ENCODE data around the gene HEPHL1.
A peak's percentile ranks its signal among the peaks of the same experiment; 100 is the strongest.

Gene HEPHL1

DNA sequence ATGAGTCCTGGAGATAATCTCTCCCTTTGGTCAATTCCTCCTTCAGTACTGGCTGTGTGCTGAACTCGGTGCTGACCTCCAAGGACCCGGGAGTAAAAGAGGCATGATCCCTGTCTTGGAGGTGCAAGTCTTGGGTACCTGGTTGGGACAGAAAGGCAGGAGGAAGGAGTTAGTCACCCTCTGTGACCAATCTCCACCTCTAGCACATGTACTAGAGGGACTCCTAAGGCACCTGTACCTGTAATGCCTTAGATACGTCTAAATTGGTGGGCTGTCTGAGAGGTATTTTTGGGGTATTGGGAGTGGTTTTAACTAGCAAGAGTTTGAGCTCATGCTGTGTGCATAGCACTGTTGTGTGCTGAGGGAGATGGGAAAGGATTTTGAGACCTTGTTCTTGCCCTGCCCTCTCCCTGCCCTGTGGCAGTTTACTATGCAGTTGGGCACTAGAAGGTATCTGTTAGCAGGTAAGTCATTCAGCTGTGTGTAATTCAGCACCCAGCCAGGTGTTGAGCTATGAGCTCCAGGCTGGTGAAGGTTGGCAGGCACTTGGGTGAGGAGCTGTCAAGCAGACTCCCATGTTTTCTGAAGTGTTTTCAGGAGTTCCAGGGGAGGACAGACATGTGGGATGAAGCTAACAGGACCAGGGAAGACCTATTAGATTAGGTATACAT is 110.0 kb downstream of the HEPHL1 start:
- DNase-seq, result no peak

DNA sequence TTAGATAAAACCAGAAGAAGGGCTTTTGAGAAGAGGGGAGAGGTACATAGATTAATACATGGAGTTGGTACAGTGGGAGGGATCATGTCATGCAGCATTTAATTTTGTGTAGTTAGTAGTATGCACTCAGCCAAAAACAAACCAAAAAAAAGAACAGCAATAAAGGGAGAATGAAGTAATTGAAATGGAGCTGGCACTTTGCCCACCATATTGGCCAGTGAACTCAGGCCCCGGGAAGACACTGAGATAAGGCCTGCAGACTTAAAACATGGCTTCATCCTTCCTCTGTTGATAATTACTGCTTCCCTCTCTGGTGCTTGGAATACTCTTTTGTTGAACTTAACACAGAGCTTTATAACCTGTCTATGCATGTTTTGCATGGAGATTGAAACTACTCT is 110.6 kb downstream of the HEPHL1 start:
- DNase-seq, result no peak

DNA sequence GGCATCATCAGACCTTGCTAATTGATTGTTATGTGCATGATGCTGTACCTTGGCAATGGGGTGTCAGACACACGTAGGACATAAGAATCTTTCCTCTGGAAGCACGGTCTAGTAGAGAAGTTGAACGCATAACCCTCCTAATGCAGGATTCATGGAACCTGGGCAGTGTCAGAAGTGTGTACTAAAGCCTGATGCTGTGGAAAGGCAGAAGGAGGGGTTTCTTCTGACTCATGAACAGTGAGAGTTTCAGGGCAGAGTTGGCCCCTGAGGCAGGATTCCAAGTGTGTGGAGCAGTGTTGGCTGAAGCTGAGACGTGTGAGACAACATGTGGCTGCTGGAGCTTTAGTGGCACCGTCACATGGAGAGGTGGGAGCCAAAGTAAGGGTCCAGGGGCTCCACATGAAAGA is 111.0 kb downstream of the HEPHL1 start:
- no peak for DNase-seq

DNA sequence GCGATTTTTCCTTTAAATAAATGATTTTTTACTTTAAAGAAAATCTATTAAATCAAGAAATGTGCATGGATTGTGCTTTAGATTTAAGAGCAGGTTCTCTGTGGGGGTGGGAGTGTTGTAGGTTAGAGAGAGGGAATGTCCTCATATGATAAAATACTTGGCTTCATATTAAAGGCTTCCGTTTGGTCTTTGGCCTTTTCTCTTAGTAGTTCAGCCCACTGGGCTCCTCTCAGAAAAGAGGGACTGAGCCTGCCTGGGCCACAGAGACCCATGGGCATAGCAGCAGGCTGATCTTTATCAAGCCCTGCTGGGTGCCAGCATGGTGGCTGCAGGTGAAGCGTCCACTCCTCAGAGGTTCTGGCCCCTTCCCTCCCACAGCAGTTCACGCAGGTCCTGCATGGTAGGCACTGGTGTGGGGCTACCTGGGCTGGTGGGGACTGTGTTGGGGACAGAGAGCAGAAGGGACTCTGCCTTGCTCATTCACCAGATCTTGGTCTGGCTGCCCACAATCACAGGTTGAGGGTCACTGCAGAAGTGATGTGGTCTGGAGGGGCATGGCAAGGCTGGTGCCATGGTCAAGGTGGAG is 111.8 kb downstream of the HEPHL1 start:
- no peak for DNase-seq

DNA sequence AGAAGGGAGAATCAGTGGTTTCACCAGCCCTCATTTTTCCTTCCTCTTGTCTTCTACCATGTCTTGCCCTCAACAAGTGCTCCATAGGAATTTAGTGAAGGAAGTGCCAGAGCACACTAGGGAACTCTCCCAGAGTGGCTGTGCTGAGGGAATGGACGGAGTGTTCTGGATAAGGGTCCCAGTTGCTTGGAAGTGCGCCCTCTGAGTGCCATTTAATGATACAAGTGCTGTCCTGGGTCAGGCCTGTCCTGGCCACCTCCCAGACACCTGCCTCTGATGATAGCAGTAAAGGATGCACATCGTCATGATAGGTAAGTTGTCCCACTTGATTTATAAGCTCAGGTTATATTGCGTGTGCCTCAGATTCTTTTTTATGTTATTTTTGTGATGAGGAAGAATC is 112.6 kb downstream of the HEPHL1 start:
- DNase-seq, result no peak

DNA sequence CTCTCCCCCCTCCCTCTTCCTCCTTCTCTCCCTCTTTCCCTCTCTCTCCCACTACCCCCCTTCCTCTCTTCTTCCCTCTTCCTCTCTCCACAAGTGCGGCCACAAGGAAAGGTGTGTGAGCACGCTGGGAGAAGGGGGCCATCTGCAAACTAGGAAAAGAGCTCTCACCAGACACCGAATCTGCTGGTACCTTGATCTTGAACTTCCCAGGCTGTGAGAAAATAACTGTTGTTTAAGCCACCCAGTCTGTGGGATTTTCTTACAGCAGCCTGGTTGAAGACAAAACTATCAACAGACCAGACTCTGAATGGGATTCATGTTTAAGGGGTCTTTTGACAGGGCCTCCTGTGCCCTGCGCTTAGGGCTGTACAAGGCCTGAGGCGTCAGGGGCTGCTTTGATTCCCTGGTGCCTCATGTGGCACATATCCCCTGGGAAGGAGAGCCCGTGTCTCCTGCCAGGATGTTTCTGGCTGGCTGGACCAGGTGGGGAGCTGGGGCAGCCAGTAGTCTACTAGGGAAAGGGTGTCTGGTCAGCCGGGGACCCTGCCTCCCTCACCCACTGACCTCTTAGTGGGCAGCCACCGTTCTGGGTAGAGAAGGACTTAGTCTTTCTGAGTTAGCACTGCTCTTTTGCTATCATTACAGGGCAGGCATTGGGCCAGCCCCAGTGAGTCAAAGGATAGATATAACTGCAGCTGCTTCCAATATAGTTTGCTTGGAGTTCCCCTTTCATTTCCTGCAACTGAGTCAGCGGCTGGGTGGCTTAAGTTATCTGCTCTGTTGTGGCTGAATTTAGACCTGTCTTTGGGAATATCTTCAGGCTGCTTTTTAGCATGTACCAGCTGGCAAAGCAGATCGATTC is 113.7 kb downstream of the HEPHL1 start:
- DNase-seq, result peak; percentile 65 to 80 (median 74)

DNA sequence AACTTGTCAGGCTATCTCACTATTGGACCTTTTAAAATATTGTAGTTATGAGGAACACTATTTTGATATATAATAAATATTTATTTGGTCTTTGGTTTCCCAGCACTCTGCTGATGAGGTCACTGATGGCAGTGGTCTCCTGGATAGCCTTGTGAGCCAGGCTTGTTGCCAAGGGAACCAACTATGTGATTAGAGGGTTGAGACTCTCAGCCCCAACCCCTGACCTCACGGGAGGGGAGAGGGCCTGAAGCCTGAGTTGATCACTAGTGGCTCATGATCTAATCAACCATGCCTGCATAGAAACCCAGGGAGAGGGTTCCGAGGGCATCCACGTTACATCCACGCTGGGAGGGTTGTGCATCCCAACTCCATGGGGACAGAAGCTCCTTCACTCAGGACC is 118.3 kb downstream of the HEPHL1 start:
- DNase-seq, result no peak

DNA sequence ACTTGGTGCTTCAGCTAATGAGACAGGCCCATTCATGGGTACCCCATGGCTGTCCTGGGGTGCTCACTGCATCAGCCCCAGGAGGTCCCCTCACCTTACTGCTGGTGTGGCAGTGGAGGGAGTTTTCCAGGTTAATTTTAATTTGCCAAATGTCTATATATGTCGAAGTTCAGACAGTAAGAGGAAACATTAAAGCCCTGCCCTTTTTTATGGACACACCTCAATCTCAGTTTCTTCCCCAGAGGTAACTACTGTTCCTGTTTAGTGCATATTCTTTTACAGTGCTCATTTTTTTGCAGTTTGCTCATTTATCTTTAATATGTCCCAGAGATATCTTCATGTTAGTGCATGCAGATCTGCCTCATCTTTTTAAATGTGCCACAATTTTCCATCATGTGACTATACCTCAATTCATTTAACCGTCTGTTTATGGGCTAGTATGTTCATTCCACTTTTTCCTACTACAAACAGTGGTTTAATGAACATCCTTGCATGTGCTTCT is 119.1 kb downstream of the HEPHL1 start:
- no peak for DNase-seq

DNA sequence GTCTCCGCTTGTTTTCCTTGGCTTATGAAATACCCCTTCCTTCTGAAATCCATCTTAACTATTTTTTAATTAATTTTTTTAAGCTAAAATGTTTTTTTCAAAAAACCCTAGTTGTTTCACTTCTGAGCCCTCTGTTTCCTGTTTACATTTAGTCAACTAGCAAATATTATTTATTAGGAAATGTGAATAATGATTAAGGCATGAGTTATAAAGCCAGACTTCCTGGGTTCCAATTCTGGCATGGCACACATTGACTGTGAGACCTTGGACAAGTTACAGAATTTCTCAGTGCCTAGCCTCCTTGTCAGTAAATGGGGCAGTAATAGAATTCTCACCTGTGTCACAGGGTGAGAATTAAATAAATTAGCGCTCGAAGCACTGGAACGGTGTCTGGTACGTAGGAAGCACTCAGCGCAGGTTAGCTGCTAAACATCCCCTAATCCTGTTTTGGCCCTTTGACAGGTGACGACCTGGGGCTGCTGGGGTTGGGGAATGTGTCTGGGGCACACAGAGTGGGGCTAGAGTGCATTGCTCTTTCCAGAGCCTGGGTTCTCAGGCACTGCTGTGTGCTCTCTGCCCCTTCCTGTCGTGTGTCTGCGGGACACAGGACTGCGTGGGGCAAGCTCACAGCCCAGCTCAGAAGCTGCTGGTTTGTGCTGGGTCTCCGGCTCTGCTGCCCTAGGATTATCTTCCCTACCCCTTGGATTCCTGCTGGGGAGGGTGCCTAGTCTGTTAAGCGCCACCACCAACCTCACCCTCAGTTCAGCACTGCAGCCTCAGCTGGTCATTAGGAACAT is 120.6 kb downstream of the HEPHL1 start:
- no peak for DNase-seq

DNA sequence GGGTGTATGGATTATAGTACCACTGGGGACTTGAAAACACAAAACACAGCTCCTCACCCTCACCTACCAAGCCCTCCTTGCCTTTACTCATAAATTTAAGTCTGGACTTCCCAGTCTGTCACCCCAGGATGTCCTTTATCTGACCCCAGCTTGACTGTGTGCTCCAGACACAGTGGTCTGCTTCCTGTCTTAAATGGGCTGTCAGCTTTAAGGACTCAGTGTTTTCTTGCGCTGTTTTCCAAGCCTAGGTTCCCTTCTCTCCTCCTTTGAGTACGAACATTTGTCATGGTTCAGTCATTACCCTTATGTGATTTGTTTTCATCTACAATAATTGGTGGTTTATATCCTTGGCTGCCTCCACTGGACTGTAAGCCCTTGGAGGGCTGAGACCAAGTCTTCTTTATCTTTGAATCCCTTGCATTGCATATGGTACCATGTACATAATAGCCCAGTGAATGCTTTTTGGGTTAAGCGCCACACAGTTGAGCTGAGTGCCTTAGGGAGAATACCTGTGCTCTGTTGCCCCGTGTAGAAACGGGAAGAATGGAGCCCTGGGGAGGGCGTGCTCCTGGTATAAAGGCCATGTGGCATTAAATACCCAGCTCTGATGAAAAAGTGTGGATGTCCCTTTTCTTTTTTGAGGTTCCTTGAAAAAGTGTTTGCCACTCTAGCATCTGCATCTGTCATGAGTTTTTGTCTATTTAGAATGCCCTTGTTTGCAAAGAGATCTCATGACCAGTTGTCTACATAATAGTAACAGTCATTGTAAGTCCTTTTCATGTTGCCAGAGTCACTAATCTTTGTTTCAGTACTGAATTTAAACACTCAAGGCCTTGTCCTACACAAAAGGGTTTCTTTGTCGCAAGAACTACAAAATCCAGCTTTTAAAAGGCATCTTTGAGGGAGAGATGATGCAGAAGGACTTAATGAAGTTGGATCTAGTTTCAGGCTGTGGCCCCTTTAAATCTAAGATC is 121.4 kb downstream of the HEPHL1 start:
- peak in 2 of 4 experiments; percentile 38 to 50 for DNase-seq

DNA sequence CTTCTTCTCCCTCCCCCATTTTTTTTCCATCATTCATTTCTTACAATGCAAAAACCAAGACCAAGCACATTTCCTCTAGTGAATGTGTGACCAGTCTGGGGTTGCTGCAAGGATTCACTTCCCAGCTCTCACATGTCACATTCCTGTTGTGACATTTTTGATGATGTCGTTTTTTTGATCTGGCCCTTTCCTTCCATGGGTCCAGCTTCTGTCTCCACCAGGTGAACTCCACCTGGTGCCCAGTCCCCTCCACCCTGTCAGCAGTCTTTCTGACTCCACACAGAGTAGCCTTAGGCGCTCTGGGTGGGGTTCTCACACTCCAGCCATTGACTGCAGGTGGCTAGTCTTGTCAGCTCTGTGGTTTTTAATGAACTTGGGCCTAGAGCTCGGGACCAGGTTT is 123.1 kb downstream of the HEPHL1 start:
- peak; percentile 40 to 66 (median 56) for DNase-seq

DNA sequence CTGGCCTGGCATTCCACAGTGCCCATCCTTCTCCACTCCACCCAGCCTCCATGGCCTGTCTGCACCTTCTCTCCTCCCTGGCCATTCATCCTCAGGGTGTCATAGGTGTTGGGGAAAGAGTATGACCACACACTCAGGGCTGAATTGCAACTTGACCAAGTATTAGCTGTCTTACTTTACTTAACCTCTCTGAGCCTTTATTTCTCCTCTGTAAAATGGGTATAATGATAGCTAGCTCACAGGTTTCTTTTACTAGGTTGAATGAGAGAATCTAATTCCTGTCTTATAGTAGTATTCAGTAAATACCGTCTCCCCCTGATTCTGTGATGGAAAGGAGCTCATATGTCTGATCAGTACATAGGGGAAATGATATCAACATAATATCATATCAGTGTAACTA is 123.5 kb downstream of the HEPHL1 start:
- no peak for DNase-seq

DNA sequence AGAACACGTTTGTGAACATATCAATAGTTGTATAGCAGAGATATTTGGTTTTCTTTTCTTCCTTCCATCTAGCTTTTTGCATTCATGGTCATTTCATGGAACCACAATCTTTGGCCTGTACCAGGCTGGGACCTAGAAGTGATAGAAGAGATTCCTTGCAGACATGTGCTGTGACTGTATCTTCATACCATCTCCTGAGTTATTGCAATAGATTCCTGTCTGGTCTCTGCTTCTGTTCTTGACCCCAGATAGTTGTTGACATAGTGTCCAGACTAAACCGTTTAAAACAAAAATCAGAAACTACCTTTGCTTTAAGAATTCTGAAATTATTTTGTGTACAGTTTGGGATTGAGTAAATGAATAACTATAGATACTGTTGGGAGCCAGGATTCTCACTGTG is 124.3 kb downstream of the HEPHL1 start:
- no peak for DNase-seq

DNA sequence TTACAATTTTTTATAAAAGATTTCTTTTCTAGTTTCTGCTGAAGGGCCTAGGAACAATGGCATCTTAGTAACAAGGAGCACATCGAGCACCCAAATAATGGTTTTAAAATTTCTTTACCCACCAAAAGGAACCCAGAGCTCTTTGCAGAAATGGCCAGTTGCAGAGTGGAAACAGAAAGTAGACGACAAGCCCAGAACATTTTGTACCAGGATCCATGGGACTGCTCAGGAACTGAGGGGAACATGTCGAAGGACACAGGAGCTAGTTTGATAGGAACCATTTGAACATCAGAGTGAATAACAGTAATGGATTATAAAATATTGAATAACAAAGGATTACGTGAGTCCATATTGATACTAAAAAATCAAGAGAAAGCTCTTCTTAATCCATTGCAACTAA is 124.8 kb downstream of the HEPHL1 start:
- DNase-seq, result no peak

DNA sequence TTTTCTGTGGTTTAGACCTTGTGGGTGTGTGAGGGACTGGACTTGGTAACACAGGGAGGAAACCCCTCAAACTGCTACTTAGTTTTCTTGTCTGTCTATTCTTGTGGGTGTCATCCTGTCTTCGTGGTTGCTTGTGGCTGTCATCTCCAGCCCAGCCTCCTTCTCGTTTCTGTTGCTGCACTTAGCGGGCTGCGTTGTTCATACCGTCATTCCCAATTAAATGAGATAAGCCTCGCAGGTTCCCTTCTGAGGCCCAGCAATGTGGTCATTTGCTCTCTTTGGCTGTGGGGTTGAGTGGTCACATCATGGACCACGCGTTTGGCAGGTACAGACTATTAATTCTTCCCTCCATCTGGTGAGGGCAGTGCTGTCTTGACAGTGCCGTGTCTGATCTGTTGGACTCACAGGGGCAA is 126.3 kb downstream of the HEPHL1 start:
- no peak for DNase-seq

DNA sequence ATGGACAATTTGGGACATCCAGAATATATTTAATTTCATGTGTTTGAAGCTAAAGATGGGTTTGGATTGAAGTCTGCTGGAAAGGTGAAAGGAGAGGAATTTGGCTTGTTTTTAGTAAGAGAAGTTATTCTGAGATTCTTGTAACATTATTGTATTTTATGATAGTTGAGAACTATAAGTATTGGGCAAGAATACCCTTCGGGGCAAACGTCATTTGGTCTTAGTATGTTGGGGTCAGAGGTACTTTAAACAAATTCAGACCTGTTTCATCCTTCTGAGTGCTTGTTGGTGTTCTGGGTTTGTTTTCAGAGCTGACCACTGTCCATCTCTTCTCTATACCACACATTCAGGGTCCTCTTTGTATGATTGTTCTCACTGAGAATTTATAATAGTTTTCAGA is 127.0 kb downstream of the HEPHL1 start:
- DNase-seq, result no peak

DNA sequence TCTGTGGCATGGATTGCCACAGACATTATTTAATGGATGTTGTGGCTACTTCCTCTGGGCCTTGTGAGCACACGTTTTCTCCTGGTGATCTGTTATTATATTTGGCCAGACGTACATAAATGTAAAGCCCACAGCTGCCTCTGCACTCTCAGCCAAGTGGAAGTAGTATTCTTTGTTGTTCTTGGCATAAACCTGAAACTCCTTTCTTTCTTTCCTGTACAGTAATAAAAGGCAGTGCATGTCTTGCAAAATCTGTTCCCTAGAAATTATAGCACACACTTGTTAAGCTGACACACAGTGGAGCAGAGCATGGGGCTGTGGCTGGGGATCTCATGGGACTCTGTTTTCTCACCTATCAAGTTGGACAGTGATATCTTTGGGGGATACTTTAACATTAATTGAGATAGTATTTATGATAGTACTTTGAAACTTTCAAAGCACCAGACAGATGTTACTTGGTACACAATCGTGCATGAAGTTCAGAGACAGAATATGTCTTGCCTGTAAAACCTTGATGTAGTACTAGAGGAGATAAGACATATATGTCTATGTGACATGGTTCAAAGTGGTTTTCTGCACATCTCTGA is 128.4 kb downstream of the HEPHL1 start:
- DNase-seq, result no peak

DNA sequence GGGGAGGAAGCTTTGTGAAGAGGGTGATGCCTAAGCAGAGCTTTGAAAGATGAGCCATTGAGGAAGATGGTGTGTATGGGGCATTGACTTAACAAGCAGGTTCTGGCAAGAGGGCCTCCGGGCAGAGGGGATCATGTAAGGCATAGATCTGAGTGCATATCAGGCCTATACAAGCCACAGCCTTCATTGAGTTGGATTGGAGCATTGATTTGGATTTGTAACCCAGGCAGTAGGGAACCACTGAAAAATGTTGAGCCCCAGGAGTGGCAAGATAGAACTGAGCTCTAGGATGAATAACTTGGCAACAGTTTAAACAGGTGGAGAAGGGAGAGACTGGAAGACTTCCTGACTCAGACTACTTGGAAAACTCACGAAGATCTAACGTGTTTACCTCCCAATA is 128.9 kb downstream of the HEPHL1 start:
- DNase-seq, result no peak

DNA sequence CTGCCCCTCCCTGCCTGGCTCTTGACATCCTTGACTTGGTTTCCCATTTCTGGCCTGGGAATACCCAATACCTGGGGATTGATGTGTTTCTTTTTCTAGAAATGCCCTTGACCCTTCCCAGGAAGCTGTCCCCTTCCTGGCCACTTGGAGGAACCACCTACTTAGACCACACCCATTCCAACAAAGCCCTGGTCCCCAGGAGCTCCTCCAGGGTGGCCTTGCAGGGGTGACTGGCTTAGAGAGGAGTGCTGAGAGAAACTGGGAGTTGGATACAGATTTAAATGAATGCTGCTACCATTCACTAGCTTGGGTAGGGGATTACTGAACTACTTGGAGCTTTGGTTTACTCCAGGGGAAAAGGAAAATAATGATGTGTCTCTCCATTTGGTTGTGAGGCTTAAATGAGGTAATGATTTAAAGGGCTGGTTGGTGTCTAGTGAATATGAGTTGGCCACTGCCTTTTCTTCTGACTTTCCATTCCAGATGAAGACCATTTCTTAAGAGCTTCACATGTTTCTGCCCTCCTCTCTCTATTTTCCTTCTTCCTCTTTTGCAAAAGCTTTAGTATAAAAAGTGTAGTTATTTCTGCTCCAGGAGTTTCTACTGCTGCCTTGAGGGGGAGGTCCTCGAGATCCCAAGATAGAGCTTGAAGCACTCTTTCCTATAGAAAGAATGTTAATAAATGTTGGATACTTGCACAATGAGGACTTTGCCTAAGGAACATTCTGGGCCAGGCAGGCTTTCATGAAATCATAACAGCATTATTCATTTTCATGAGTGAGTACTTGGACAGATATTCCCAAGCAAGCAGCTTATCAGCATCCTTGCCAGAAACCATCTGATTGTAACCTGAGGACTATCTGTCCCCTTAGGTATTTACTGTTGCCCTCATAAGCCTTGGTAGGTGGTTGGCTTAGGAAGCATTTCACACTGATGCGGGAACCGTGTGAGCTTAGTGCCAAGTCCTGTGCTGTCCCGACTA is 129.8 kb downstream of the HEPHL1 start:
- DNase-seq, result peak in 2 of 4 experiments; percentile 53 to 54

Data from suppressor macrophage (primary cell).